ENCODE measurements around the gene CCDC116. TPM values are rescaled to one million over a fixed set of nuclear protein-coding genes. Genes with fewer than 3 reads are reported as not detected.

The CCDC116 gene
- polyA plus RNA-seq, 3 donors = 0.15 to 1.0 (median 0.67) TPM

- H3K27ac ChIP-seq (ENCODE audit: low read depth, low read length) = no peak overlapping the region
- 91 to 97% (median 91%) methylated on average over 8 of the region's 8 CpGs for WGBS, 3 donors
Observed at GRCh38 chr22:21686193-21686608, 53.6 kb downstream of the CCDC116 start.

Other genes starting within 250 kb of the CCDC116 start
- gene RIMBP3B, start 249.0 kb upstream of the CCDC116 start, polyA plus RNA-seq = under 1 TPM in 1 of 3 donors, not detected in 2; 0.08 TPM
- gene HIC2, start 215.4 kb upstream of the CCDC116 start, polyA plus RNA-seq = 1 to 10 TPM in 2 of 3 donors, under 1 TPM in 1; 0.98 to 2.0 (median 1.6) TPM
- gene TMEM191C, start 165.4 kb upstream of the CCDC116 start, polyA plus RNA-seq = 1 to 10 TPM in 1 of 3 donors, under 1 TPM in 2; 0.15 to 1.1 (median 0.64) TPM
- under 1 TPM in 2 of 3 donors, not detected in 1; 0.01 TPM for gene RIMBP3C, start 81.3 kb upstream of the CCDC116 start, polyA plus RNA-seq
- gene UBE2L3, start 65.0 kb upstream of the CCDC116 start, polyA plus RNA-seq = 10 to 100 TPM; 21.4 to 56.3 (median 47.6) TPM
- 10 to 100 TPM in 2 of 3 donors, 1 to 10 TPM in 1; 6.1 to 34.7 (median 12.2) TPM for gene YDJC, start 2.7 kb upstream of the CCDC116 start, polyA plus RNA-seq
- 10 to 100 TPM; 18.1 to 69.9 (median 43.6) TPM for gene SDF2L1, start 9.5 kb downstream of the CCDC116 start, polyA plus RNA-seq
- gene PPIL2, start 33.3 kb downstream of the CCDC116 start, polyA plus RNA-seq = 10 to 100 TPM; 12.5 to 18.8 (median 16.6) TPM
- 1 to 10 TPM; 1.5 to 3.0 (median 2.9) TPM for gene YPEL1, start 103.0 kb downstream of the CCDC116 start, polyA plus RNA-seq
- gene MAPK1, start 234.9 kb downstream of the CCDC116 start, polyA plus RNA-seq = 10 to 100 TPM; 12.6 to 22.3 (median 16.6) TPM